ENCODE results near the gene COL28A1.

Gene COL28A1

GRCh38 chr7:7535691-7536090, at the start of gene COL28A1:
Gene COL28A1, minus strand, starts transcription at chr7:7535873. Its CDS starts 2,998 bp downstream, at chr7:7532875.
- no peak for DNase-seq (ENCODE audit: low read depth)

GRCh38 chr7:7584653-7585052, 49.0 kb upstream of the COL28A1 start:
- no peak for DNase-seq (ENCODE audit: low read depth)

- DNase-seq (ENCODE audit: low read depth), result no peak
Measured at GRCh38 chr7:7583731-7584130, 48.1 kb upstream of the COL28A1 start.

GRCh38 chr7:7582596-7582995, 46.9 kb upstream of the COL28A1 start:
- DNase-seq (ENCODE audit: low read depth), result no peak

- no peak for DNase-seq (ENCODE audit: low read depth)
Measured at GRCh38 chr7:7581531-7582179, 46.0 kb upstream of the COL28A1 start.

GRCh38 chr7:7579638-7580037, 44.0 kb upstream of the COL28A1 start:
- DNase-seq (ENCODE audit: low read depth), result no peak

- DNase-seq (ENCODE audit: low read depth), result no peak
Measured at GRCh38 chr7:7577888-7578287, 42.2 kb upstream of the COL28A1 start.

- no peak for DNase-seq (ENCODE audit: low read depth)
Measured at GRCh38 chr7:7576344-7576743, 40.7 kb upstream of the COL28A1 start.

GRCh38 chr7:7573701-7574100, 38.0 kb upstream of the COL28A1 start:
- DNase-seq (ENCODE audit: low read depth), result no peak

GRCh38 chr7:7570584-7570983, 34.9 kb upstream of the COL28A1 start:
- DNase-seq (ENCODE audit: low read depth), result no peak

- no peak for DNase-seq (ENCODE audit: low read depth)
Measured at GRCh38 chr7:7569615-7570014, 33.9 kb upstream of the COL28A1 start.

- DNase-seq (ENCODE audit: low read depth), result no peak
Measured at GRCh38 chr7:7569081-7569527, 33.4 kb upstream of the COL28A1 start.

- DNase-seq (ENCODE audit: low read depth), result no peak
Measured at GRCh38 chr7:7568553-7568952, 32.9 kb upstream of the COL28A1 start.

GRCh38 chr7:7567898-7568531, 32.3 kb upstream of the COL28A1 start:
- no peak for DNase-seq (ENCODE audit: low read depth)

GRCh38 chr7:7566651-7567611, 31.3 kb upstream of the COL28A1 start, which contains the start of gene MIOS:
Gene MIOS, plus strand, starts transcription at chr7:7566884. Its CDS starts 5,592 bp downstream, at chr7:7572476.
- peak; percentile 63 for DNase-seq (ENCODE audit: low read depth)

GRCh38 chr7:7565746-7566650, 30.3 kb upstream of the COL28A1 start:
- no peak for DNase-seq (ENCODE audit: low read depth)

GRCh38 chr7:7565018-7565680, 29.5 kb upstream of the COL28A1 start:
- DNase-seq (ENCODE audit: low read depth), result no peak

- no peak for DNase-seq (ENCODE audit: low read depth)
Measured at GRCh38 chr7:7564323-7564780, 28.7 kb upstream of the COL28A1 start.

- DNase-seq (ENCODE audit: low read depth), result no peak
Measured at GRCh38 chr7:7563813-7564212, 28.1 kb upstream of the COL28A1 start.

- no peak for DNase-seq (ENCODE audit: low read depth)
Measured at GRCh38 chr7:7563269-7563668, 27.6 kb upstream of the COL28A1 start.

- no peak for DNase-seq (ENCODE audit: low read depth)
Measured at GRCh38 chr7:7562736-7563135, 27.1 kb upstream of the COL28A1 start.

All from stimulated activated CD8-positive, alpha-beta memory T cell treated with anti-CD3 and anti-CD28 coated beads, Interleukin-15, amount 100 ng/mL, for 24 hours (primary cell).